Ramos (cell line): ENCODE data around the gene PSPN.

ENCODE experiments used
- in situ Hi-C: fragments of 300-500 bp; cut with MboI; formaldehyde crosslinking; loops from one replicate; pipeline ENCODE4 v1.14.3; 2022; ENCODE audit warnings: low sequenced_read_pairs; ENCODE audit not compliant: unreplicated experiment

PSPN gene, protein sequence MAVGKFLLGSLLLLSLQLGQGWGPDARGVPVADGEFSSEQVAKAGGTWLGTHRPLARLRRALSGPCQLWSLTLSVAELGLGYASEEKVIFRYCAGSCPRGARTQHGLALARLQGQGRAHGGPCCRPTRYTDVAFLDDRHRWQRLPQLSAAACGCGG

DNA sequence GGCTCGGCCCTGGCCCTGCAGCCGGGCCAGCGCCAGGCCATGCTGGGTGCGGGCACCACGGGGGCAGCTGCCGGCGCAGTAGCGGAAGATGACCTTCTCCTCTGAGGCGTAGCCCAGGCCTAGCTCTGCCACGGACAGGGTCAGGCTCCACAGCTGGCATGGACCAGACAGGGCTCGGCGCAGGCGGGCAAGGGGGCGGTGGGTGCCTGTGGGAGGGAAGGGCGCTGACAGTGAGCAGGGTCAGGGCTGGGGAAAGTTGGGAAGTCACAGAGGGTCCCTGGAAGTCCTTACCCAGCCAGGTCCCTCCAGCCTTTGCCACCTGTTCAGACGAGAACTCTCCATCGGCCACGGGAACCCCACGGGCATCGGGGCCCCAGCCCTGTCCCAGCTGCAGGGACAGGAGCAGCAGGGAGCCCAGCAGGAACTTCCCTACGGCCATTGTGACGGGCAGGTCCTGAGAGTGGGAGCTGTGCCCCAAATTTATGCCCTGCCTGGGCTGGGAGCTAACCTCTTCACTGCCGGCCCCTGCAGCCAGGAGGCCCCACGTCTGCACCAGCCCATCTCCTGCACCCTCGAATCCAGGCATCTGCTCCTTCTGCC, at the start of gene PSPN:
TSS of gene PSPN (minus strand) at position 523 of the 600 bp plus-strand sequence. CDS start at position 439, 84 bp downstream.
- in situ Hi-C loops, result no loop called here

DNA sequence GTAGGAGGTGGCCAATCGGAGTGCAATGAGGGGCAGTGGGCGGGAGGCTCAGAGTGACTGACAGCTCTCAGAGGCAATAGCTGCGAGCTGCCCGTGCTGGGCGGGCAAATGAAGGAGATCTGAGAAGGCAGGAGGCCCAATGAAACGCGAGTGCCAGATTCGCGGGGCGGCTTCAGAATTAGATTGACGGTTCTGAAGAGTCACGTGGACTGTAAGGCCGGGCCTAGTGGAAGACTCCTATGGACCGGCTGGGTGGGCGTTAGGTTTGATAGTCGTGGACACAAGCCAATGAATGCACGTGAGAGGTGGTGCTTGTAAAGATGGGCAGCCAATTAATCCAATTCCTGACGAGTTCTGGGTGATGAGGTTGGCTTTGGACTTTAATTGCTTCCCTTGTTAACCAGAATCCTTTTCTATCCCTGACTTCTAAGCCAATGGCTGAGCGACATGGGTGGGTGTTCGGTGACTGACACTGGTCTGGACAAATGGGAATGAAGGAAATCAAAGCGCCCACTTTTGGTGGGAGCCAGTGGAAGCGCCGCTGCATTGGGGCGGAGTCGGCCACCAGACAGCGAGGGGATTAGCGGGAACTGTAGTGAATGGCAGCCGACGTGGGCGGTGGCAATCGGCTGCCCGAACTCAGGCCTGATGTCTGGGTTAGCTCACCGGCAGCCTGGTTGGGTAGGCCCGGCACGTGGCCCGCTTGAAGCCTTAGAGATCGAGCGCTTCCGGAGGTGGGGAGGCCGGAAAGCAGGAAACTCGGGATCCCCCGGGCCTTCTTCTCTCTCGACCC, 49.4 kb upstream of the PSPN start:
- in situ Hi-C loops, result no loop called here

DNA sequence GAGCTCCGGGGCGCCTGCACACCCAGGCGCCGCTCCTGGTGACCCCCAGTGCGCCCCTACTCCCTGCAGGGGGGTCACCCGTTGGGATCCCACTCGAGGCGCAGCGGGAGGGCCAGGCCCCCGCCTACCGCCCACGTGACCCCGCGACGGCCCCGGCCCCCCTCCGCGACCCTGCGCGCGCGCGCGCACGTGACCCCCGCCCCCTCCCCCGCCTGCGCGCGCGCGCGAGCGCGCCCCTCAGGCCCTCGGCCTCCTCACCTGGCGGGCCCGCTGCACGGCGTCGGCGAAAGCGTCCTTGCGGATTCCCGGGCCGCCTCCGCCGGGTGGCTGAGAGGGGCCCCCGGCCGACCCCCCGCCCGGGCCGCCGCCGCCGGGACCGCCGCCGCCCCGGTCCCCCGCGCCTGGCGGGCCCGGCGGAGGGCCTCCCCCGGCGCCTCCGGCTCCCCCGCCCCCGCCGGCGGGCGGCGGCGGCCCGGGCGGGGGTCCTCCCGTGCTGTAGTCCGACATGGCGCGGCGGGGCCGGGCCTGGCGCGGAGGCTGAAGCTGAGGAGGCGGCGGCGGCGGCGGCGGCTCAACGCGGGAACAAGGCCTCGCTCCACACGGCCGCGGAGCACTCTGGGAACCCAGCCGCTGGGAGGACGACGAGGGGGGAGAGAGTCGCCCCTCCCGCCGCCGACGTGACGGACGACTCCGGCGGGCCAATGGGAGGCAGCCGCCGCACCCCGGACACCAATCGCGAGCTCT, 48.6 kb upstream of the PSPN start, which contains the start of gene KHSRP:
TSS of gene KHSRP (minus strand) at position 617 of the 744 bp plus-strand sequence. CDS start at position 507, 110 bp downstream.
- in situ Hi-C loops, result no loop called here

DNA sequence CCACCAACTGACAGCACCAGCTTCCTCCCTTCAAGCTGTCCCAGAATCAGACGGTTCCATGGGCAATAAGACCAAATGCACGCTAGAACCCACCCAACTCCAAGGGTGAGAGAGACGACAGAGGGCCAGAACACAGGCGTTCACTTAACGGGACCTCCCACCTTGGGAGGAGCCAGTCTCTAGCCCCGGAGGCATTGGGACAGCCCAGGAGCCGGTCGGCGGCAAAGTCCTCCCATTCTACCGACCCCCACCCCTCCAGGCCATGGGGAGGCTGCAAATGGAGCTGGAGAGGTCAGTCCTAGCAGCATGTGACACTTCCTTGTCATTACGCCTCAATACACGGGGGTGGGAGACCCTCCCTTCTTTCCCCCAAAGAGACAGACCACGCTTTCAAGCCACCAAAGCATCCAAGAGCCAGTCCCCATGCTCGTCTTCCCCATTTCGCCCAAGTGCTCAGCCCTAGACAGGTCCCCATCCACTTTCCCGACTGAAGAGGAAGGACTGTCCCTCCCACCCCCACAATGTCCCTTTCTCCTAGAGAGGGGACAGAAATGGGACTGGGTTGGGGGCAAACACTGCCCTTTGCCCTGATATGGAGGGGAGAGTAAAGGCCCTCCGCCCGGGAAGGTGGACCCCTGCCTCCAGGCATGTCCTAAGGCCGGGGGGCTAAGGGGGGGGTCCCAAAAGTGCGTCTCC, 47.9 kb upstream of the PSPN start:
- in situ Hi-C loops, result no loop called here

DNA sequence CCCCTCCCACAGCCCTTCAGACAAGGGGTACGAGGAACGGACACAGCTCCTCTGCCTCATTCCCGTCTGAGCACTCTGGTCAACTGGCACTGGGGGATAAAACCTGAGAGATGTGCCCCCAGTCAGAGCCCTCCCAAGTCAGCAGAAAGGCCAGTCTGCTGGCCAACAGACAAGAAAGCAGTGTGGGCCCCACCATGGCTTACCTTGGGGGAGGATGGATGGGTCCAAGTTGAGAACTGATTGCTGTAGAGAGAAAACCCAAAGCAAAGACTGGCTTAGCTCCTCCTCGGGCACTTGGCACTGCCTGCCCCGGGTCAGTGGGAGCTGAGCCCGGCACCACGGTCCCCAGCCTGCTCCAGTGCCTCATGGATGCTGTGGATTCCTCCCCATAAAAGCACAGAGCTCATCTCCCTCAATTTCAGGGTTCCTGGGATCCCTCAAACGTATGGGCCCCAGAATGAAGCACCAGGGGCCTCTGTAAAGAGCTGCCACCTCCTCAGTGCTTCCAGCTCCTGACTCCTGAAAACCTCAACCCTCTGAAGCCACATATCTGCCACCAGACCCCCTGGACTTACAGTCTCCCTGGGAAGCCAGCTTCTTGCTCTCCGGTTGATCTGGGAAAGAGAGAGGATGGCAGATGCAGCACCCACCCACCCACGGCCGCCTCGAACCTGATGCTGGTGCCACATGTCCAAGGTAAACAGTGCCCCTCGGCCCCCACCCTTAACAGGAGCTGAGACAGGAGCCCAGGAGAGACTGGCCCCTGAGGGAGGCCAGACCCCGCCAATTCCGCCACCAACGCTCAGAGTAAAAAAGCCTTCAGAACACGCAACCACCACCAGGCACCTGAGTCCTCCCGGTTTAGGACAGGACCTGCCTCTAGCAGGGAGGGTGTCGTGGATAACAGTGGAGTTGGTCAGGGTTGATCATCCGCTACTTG, 45.6 kb upstream of the PSPN start:
- in situ Hi-C loops, result no loop called here

DNA sequence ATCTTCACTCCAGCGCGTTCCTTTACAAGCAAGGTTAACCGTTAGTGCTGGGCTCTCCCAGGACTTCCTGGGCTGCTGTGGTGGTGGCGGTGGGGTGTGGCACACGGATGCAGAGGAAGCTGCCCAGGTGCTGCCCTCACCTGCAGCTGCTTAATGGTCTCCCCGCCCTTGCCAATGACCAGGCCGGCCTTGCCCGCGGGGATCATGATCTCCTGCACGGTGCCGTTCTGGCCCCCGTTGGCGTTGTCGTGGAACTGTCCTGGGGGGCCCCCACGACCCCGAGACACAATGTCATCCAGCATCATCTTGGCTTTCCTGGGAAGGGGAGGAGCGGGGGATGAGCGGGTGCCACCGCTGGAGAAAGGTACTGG, 42.8 kb upstream of the PSPN start:
- in situ Hi-C loops, result no loop called here

DNA sequence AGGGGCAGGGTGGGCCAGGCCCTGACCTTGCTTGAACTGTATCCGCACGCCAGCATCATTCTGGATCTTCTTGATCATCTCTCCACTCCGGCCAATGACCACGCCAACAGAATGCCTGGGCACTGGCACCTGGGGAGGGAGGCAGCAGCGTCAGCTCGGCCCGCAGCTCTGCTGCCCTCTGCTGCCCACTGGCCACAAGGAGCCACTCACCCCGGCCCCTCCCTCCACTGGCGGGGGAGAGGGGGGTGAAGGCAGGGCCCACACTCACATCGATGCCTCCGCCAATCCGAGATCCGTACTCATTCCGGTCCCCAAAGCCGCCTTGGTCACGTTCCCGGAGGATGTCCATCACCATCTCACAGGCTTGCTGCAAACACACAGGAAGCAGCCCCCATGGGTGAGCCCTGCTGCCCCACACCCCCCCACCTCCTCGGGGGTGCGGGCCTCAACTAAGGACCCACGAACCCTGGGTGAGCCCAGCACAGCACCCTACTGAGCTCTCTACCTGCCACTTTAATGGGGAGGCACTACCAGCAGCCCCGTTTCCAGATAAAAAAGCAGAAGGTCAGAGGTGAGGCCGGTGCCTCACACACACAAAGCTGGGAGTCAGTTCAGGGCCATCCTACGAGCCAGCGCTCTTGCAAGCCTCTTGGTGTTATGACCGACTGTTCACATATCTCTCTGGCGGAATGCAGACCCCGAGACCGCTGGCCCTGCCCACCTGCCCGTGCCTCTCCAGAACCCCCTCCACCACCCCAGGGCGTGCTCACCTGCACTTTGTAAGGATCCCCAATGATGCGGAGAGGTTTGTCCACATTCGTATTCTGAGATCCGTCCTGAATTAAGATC, 42.2 kb upstream of the PSPN start:
- in situ Hi-C loops, result no loop called here

DNA sequence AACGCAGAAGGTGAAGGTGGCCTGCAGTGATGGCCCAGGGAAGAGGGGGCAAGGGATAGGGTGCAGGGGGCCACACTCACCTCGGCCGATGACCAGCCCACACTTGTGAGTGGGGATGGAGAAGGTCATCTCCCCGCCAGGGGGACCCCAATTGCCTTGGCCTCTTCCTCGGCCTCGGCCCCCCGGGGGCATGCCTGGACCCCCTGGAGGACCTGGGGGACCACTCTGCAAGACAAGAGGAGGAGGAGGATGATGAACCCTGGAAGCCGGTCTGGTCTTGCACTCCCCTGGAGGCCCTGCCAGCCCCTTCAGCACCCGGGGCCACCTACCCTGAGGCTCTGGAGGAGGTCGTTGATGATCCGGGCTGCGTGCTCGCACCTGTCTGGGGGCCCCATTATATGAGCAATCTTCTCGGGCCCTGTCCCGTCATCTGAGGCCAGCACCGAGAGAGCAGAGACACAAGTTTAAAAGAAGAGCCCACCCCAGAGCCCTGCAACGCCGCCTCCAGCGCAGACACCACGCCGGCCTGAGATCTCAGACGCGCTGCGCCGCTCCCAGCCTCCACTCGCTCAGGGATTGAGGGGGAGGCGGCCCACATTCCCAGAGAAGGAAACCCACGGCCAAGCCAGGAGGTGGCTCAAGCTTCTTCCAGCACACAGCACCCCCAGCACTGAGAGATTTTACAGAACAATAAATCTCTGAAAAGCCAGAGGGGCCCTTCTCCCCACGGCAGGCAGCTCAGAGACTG, 41.1 kb upstream of the PSPN start:
- in situ Hi-C loops, result no loop called here

DNA sequence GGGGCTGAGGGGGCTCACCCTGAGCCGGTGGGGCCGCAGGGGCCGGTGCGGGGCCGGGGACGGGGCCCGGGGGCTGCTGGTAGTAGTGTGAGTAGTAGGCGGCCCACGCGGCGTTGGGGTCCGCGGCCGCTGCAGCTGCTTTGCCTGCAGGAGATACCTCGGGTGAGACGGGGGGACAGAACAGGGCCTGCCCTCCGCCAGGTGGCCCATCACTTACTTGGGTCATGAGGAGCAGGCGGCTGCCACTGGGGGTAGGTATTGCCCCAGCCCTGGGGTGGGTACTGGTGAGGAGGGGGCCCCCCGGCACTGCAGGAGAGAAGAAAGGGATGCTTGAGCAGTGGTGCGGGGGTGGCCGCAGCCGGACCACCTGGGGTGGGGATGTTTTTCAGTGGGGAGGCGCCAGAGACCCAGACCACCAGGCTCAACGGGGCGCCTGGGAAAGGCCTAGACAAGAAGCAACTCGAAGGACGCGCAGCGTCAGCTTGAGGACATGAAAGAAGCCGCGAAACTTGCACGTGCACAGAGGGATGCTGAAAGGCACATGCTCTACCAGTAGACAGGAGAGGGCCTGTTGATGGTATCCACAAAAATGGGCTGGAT, 40.0 kb upstream of the PSPN start:
- in situ Hi-C loops, result no loop called here

DNA sequence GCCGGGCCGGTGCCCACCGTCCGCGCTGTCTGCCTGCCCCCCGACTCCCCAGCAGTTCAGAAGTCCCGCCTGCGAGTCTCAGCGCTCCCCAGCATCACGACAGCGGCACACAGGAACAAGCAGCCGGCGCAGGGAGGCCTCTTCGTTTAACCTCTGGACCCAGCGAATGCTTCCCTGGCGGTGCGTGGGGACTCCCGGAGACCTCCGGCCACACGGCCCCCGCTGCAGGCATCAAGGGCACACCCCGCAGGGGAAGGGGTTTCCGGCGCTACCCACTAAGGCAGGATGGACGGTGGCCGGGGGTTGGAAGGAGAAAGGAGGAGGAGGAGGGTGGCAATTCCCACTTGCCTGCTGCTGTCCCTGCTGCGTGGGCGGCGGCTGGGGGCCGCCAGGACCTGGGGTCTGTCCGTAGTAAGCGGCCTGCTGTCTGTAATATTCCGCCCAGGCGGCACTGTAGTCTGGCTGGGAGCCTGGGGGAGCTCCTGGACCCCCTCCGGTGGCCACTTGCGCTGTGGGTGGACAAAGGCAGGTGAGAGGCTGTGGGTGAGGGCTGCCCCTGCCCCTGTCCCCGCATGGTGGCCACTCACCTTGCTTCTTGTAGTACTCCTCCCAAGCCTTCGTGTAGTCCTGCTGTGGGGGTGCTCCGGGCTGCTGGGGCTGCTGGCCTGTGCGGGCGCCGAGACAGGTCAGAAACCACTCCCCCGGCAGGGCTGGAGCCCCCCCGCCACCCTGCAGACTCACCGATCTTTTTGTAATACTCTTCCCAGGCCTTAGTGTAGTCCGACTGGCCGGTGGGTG, 39.3 kb upstream of the PSPN start:
- in situ Hi-C loops, result no loop called here

DNA sequence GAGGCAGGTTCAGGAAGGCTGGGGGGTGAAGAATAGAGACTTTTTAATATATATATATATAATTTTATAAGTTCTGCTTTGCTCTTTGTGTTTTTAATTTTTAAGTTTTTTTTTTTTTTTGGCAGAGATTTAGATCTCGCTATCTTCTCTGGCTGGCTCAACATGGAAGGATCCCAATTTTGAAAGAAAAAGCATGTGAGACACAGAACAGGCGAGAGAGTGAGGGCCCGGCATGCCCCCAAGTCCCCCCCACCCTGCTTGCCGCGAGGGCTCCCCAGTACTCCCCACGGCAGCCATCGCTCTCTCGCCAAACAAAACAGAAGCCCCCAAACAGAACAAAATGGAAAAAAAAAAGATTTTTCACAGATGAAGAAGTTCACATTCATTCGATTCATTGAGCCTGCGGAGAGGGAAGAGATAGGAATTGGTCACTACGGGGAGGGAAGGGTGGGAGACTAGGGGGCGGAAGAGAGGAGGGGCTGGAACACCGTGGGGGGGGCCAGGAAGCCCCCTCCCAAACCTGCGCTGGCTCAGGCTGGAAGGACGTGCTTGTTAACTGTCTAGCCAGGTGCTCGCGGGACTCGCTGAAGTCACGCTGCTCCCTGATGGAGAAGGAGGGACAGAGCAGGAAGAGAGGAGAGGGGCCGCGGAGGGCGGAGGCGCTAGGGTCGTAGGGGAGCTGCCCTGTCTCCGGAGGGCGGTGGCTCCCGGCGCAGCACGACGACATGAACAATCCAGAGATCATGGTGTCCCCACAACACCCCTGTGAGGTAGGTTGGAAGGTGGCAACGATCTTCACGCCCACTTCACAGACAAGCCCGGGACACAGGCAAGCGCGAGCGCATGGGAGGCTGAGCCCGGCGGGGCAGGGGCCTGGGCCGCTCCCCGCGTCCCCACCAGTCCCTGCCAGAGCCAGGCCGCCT, 38.2 kb upstream of the PSPN start:
- in situ Hi-C loops, result no loop called here

DNA sequence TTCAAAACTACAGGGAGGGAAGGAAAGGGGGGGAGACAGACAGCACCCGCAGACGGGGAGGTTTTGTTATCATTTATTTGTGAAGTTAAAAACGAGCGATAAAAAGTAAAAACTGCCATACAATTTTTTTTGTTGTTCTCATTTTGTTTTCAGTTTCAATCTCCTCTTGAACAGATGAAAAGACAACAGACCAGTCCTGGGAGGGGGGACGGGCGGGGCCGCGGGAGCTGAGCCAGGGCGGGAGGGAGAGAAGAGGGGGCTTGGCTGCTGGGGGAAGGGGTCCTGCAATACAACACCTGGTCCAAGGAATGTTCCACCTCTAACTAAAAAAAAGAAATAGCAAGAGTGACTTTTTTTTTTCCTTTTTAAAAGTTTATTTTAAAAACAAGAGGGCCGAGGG, 37.6 kb upstream of the PSPN start:
- in situ Hi-C loops, result no loop called here

DNA sequence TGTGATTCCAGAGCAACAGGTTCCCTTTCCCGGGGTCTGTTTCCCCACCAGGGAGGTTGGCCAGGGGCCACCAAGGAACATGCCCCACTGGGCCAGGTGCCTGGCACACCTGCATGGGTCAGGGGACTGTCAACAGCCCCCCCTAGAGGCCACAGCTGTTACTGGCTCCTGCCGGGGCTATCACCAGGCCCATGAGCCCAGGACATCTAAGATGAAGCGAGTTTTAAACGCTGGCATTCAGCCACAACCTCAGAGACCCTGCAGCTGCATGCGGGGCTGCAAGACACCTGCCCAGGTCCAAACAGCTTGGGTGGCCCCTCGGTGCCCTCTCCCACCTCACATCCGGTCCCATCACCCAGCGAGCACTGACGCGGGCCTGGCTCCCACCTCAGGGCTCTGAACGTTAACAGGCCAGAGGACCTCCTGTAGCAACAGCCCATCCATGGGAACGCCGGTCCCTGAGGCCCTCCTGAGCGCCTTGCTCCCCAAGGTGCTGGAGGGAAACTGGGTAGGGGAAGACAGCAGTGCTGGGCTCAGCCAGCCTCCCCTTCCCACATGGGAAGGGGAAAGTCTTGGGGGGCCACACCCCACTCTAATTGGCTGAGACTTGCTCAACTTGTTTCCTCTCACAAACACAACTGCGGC, 36.8 kb upstream of the PSPN start:
- in situ Hi-C loops, result no loop called here

DNA sequence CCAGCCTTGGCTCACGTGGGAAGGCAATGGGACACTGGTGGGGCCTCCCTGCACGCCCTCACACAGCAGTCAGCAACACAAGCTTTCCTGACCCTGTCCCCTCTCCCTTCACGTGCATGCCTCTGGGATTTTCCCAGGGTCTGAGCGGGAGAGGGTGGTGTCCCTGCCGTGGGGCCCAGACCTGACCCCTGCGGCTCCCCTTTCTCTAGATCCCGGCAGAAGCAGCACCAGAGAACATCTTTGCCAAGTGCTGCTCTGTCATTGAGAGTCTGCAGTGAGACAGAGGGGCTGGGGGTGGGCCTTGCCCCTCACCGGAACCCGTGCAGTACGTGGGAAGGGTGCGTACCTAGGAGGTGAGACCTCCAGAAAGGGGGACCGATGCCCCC, 36.3 kb upstream of the PSPN start:
- in situ Hi-C loops, result no loop called here

DNA sequence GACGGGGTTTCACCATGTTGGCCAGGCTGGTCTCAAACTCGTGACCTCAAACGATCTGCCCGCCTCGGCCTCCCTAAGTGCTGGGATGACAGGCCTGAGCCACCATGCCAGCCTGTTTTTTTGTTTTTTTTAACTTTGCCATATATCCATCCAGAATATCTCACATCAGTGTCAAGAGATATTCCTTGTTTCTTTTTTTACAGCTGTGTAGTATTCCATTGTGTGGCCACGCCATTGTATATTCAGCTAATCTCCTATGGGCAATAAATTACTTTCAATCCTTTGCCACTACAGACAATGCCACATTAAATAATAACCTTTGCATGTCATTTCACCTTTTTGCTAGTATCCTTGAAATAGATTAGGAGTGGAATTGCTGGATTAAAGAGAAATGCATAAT, 33.6 kb upstream of the PSPN start:
- in situ Hi-C loops, result no loop called here
